Stimulated activated CD4-positive, alpha-beta T cell treated with anti-CD3 and anti-CD28 coated beads, Interleukin-15, amount 100 ng/mL, for 24 hours (primary cell): ENCODE results near the gene NAGLU.
A peak's percentile ranks its signal among the peaks of the same experiment; 100 is the strongest.
"Not testable (repeated sequence)": the region's sequence is repeated elsewhere in the genome, so short reads cannot be mapped to it uniquely, and the experiment has no call there.

Experiments
- DNase-seq: peaks from one replicate; pipeline ENCODE4 v3.0.0-alpha.2; 2020

NAGLU gene

DNA sequence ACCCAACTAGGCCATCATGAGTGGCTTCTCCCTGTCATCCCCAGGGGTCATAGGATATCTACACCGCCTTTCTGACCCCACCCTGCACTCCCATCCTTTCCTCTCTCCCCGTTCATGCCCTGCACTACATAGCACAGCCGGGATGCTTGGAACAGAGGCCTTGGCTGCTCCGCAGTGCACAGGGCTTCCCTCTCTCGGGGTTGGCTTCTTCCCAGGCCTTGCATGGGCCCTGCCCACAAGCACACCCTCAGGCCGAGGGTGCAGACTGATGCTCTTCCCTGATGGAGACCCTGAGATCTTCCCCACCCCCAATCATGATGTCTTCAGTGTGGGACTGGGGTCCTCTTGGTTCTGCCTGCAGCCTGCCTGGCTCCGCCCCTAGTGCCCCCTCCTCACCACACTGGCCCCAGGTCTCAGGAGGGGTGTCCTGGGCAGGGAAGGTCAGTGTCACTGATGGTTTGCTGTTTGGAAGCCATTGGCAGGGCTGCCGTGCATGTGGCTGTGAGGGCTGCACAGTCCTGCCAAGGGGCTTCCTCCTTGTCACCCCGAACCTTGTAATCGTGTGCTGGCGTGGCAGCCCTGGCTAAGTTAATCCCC lies 14.3 kb upstream of the NAGLU start:
- no peak for DNase-seq

DNA sequence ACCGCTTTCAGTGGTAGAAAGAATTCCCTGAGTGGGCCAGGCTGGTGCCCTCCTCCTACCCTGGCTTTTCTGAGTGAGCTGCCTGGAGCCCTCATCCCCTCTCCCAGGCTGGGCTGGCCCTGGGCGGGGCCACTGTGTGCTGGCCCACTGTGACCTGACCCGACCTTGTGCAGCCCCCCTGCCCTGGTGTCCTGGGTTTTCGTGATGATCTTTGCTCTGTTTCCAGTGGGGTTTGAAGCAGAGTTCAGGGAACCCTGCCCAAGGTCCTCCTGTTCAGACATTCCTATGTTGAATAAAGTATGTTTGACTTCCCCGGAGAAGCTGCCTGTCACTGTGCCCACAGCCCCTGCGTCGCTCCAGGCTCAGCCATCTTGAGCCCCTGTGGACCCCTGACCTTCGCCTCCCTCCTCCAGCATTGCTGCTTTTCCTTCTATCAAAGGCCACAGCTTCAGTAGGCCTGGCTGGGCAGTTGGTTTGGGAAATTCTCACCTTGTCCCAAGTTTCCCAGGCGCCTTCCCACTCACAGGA lies 13.7 kb upstream of the NAGLU start:
- no peak for DNase-seq

DNA sequence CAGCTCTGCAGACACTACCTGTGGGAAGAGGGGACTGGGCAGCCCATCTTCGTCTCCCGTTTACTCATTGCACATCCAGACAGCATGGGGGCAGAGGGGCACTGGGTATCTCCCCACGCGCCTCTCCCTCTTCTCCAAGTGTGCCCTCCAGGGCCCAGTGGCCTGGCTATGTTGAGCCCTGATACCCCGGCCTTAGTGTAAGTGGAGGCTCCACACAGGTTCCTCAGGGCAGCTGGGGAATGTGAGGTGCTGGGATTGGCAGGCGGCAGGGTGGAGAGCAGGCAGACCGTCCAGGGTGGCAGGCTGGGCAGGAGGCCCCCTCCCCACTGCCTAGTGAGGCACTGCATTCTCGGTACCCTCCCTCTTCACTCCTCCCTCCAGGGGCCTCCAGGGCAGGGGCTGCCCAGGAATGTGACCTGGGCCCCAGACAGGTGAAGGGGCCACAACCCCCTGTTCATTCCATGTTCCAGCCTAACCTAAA lies 13.2 kb upstream of the NAGLU start:
- no peak for DNase-seq

DNA sequence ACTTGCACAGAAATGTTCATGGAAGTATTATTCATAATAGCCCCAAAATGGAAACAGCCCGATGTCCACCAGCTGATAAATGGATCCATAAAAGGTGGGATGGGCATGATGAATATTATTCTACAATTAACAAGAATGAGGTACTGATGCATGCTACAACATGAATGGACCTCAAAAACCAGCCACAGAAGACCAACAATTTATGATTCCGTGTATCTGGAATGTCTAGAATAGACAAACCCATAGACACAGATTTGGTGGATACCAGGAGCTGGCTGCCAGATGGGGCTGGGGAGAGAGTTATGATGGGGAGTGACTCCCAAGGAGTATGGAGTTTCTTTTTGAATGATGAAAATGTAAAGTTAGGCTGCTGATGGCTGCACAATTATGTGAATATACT lies 10.8 kb upstream of the NAGLU start:
- DNase-seq: no peak

DNA sequence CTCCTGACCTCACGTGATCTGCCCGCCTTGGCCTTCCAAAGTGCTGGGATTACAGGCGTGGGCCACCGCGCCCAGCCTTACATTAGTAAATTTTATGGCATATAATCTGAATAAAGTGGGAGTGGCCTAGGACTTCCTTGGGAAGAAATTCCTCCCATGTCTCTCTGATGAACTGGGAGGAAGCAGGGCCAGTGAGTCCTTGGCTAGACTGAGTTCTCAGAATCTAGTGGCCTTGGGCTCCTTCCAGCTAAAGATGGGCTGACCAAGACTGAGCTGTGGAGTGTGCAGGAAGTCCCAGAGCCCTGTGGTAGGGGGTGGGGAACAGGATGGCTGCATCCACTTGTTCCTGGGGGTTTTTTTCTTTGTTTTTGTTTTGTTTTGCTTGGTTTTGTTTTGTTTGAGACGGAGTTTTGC lies 10.0 kb upstream of the NAGLU start:
- no peak for DNase-seq

DNA sequence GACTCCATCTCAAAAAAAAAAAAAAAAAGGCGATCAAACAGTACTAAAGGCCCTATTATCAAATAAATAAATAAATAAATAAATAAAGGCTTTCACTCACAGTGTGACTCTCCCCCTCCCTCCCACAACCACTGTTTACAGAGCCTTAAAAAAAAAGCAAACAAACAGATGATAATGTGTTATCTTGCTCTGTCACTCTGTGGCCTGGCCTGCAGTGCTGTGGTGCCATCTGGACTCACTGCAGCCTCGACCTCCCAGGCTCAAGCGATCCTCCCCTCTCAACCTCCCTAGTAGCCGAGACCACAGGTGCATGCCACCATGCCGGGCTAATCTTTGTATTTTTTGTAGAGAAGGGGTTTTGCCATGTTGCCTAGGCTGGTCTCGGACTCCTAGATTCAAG lies 8.1 kb upstream of the NAGLU start:
- no peak for DNase-seq

DNA sequence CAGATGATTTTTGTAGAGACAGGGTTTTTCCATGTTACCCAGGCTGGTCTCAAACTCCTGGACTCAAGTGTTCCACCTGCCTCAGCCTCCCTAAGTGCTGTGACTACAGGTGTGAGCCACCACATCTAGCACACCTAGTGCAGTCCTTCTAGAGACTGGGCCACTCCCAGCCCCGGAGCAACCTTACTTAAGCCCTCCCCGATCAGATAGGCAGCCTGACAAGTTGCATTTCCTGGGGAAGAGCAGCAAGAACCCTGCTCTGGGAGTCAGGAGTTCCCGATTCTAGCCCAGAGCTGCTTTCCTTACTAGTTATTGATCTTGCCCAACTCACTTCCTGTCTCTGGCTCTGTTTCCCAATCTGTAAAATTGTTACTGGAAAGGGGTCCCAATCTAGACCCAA lies 7.0 kb upstream of the NAGLU start:
- no peak for DNase-seq

DNA sequence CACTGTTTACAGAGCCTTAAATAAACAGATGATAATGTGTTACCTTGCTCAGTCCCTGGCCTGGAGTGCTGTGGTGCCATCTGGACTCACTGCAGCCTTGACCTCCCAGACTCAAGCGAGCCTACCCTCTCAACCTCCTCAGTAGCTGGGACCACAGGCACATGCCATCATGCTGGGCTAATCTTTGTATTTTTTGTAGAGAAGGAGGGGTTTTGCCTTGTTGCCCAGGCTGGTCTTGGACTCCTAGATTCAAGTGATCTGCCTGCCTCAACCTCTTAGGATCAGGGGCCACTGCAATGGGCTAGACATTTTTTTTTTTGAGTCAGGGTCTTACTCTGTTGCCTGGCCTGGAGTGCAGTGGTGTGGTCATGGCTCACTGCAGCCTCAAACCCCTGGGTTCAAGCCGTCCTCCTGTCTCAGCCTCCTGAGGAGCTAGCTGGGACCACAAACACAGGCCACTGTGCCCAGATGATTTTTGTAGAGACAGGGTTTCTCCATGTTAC lies 5.0 kb upstream of the NAGLU start:
- DNase-seq: no peak

DNA sequence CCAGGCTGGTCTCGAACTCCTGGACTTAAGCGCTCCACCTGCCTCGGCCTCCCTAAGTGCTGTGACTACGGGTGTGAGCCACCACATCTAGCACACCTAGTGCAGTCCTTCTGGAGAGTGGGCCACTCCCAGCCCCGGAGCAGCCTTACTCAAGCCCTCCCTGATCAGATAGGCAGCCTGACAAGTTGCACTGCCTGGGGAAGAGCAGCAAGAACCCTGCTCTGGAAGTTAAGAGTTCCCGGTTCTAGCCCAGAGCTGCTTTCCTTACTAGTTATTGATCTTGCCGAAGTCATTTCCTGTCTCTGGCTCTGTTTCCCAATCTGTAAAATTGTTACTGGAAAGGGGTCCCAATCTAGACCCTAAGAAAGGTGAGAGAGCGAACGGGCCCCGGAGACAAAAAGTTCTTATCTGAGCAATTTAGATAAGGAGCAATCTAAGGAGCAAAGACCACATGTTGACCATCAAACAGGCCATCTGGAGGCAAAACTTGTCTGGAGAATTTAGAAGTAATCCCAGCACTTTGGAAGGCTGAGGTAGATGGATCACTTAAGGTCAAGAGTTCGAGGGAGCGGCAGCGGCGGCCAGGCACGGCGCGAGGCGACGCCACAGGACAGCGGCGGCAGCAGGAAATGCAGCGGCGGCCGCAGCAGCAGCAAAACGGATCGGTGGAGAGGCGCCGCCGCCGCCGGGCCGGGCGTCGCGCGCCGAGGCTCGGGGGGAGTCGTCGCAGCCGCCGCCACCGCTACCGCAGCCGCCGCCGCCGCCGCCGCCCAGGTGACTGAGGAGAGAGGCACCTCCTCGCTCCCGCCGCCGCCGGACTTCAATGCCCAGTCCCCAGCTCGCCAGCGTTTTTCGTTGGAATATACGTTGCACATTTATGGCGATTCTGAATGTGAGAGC lies 4.3 kb upstream of the NAGLU start:
- peak; percentile 60 for DNase-seq

DNA sequence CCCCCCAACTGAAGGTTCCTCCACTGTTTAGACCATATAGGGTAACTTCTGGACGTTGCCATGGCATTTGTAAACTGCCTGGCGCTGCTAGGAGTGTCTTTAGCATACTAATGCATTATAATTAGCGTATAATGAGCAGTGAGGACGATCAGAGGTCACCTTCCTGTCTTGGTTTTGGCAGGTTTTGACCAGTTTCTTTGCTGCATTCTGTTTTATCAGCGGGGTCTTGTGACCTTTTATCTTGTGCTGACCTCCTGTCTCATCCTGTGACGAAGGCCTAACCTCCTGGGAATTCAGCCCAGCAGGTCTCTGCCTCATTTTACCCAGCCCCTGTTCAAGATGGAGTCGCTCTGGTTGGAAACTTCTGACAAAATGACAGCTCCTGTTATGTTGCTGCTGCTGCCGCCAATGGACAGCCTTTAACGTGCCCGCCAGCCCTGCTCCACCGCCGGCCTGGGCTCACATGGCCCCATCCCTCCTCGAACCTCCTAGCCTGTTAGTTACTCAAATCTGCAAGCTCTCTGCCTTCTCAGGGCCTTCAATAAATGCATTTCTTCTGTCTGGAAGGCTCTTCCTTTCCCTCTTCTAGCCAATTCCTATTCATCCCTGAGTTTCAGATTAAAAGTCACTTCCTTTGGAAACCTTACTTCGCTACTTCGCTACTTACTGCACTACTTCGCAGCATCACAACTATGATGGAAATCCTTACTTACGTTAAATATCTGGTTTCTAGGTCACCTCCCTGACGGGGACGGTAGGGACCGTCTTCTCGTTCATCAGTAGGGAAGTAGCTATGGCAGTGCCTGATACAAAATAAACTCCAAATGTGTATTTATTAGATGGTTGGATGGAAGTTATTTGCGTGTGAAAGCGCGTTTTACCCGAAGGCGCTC lies 640 bp upstream of the NAGLU start:
- no peak for DNase-seq

DNA sequence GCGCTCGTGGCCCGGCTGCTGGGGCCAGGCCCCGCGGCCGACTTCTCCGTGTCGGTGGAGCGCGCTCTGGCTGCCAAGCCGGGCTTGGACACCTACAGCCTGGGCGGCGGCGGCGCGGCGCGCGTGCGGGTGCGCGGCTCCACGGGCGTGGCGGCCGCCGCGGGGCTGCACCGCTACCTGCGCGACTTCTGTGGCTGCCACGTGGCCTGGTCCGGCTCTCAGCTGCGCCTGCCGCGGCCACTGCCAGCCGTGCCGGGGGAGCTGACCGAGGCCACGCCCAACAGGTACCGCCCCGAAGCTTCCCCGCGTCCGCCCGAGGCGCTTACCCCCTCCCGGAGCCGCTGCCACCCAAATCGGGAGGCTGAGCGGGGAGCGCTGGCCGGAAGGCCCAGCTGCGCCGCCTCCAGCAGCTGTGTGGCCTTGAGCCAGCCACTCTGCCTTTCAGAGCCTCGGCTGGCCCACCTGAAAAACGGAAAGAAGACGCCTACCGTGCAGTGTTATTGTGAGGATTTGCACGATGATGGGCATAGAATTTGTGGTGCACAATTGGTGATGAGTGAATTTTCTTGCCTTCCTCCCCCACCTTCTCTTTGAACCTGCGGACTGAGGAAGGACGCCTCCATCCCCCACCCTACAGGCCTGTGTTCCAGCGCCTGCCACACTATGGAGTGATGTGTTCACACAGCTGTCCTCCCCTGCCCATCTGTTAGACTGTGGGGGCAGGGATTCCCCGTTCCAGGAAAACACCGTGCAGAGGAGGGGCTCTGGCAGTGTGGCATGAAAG lies 523 bp downstream of the NAGLU start:
- peak; percentile 89 for DNase-seq

DNA sequence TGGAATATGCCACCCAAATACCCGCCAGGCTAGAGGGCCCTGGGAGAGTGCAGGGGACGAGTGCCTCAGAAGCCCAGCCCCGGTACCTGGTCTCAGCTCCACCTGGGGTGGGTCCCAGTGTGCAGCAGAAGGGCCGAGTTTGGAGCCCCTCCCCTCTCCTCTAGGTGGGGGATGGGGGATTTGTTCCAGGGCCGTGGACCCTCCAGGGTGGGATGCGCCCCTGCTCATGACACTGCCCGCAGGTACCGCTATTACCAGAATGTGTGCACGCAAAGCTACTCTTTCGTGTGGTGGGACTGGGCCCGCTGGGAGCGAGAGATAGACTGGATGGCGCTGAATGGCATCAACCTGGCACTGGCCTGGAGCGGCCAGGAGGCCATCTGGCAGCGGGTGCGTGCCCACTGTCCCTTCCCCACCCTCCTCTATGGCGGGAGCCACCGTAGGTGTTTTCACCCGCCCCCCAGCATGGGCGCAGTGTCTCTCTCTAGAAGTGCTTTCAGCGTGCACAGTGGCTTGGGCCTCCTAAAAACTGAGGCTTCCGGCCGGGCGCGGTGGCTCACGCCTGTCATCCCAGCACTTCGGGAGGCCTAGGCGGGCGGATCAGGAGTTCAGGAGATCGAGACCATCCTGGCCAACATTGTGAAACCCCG lies 1.2 kb downstream of the NAGLU start:
- DNase-seq: no peak

DNA sequence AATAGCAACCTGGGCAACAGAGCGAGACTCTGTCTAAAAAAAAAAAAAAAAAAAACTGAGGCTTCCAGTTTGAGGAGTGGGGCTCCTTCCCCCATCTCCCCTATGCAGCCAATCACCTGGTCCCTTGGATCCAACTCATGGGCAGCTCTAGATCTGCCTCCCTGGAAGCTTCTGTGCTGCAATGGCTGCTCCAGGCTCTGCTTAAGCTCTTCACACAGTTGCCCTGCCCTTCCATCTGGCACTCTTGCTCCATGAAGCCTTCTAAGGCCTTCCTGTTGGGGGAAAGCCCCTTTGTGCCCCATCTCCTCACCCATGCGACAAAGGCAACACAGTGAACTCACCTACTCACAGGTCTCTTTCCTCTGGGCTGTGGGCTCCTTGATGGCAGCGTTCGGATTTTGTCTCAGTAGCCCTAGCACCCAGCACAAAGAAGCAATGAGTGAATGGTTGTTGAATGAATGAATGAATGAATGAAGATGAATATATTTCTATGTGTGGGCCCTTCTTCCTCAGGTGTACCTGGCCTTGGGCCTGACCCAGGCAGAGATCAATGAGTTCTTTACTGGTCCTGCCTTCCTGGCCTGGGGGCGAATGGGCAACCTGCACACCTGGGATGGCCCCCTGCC lies 1.9 kb downstream of the NAGLU start:
- no peak for DNase-seq

DNA sequence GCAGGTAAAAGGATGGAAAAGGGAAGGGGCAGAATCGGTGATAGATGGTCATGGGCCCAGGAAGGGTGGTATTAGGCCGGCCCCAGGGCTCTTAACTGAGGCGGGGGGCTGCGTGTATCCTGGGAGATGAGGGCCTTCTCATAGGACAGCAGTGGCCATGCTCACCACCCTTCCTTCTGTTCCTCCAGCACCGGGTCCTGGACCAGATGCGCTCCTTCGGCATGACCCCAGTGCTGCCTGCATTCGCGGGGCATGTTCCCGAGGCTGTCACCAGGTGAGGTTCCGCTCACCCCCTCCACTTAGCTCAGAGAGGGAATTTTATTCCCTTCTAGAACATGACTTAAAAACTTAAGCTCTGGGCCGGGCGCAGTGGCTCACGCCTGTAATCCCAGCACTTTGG lies 2.4 kb downstream of the NAGLU start:
- no peak for DNase-seq

DNA sequence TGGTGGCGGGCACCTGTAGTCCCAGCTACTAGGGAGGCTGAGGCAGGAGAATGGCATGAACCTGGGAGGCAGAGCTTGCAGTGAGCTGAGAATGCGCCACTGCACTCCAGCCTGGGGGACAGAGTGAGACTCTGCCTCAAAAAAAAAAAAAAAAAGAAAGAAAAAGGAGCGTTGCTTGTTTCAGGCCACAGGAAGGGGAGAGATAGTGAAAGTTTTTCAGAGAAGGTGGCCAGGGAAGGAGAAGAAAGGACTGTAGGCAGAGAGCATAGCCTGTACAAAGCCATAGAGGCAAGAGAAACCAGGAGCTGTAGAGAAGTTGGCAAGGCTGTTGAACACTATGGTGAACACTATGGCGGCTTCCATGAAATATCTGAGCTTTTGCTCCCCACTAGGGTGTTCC lies 4.5 kb downstream of the NAGLU start:
- DNase-seq: not testable (repeated sequence)

DNA sequence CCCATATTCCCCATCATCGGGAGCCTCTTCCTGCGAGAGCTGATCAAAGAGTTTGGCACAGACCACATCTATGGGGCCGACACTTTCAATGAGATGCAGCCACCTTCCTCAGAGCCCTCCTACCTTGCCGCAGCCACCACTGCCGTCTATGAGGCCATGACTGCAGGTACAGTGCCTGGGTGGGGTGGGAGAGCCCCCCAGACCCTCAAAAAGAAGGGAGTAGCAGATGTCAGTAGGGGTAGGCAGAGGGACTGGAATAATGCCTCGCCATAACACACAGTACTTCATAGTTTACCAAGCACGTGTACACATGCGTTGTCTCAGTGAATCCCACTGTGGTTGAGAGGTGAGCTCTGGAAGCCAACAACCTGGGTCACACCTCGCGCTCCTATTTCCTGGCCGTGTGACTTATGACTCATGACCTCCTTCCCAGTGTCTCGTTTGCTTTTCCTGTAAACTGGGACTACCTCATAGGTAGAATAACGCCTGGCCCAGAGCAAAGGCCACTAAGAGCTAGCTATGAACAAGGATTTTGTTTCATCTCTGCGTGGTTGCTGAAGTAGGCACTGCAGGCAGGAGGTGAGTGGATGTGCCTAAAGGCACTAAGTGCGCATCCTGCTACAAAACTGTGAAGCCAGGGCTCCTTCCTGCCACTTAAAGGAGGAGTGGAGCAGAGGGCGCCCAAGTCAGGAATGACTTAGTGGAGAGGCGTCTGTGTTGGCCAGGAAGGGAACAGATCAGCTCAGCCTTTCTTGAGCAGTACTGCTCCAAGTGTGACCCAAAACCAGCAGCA lies 5.2 kb downstream of the NAGLU start:
- no peak for DNase-seq

DNA sequence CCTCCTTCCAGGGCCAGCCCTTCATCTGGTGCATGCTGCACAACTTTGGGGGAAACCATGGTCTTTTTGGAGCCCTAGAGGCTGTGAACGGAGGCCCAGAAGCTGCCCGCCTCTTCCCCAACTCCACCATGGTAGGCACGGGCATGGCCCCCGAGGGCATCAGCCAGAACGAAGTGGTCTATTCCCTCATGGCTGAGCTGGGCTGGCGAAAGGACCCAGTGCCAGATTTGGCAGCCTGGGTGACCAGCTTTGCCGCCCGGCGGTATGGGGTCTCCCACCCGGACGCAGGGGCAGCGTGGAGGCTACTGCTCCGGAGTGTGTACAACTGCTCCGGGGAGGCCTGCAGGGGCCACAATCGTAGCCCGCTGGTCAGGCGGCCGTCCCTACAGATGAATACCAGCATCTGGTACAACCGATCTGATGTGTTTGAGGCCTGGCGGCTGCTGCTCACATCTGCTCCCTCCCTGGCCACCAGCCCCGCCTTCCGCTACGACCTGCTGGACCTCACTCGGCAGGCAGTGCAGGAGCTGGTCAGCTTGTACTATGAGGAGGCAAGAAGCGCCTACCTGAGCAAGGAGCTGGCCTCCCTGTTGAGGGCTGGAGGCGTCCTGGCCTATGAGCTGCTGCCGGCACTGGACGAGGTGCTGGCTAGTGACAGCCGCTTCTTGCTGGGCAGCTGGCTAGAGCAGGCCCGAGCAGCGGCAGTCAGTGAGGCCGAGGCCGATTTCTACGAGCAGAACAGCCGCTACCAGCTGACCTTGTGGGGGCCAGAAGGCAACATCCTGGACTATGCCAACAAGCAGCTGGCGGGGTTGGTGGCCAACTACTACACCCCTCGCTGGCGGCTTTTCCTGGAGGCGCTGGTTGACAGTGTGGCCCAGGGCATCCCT lies 7.4 kb downstream of the NAGLU start:
- no peak for DNase-seq

DNA sequence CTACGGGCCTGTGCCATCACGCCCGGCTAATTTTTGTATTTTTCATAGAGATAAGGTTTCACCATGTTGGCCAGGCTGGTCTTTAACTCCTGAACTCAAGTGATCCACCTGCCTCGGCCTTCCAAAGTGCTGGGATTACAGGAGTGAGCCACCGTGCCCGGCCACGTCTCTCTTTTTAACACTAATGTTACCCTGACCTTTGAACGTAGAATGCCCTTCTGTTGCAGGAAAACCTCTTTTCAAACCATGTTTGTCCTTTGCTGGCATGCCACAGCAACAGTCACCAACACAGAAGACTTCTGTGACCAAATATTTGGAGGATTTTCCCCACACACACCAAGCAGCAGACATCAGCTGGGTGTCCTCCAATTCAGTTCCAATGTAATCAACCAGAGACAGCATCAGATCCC lies 8.8 kb downstream of the NAGLU start:
- DNase-seq: no peak
